ENCODE data around the gene ATRX.
"Not testable (repeated sequence)": the region's sequence is repeated elsewhere in the genome, so short reads cannot be mapped to it uniquely, and the experiment has no call there.

The ATRX gene

DNA sequence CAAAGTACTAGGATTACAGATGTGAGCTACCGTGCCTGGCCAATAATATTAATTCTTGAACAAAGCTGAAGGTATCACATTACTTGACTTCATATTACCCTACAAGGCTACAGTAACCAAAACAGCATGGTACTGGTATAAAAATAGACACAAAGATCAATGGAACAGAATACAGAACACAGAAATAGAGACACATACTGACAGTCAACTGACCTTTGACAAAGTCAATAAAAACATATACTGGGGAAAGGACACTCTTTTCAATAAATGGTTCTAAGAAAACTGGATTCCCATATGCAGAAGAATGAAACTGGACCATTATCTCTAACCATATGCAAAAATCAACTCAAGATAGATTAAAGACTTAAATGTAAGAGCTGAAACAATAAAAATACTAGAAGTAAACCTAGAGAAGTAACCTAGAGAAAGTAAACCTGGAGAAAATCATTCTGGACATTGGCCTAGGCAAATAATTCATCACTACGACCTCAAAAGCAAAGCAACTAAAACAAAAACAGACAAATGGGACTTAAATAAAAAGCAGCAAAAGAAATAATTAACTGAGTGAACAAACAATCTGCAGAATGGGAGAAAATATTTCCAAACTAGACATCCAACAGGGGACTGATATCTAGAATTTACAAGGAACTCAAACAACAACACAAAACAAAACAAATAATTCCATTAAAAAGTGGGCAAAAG, 182.2 kb downstream of the ATRX start:
- no peak for DNase-seq (ENCODE audit: low spot score)

DNA sequence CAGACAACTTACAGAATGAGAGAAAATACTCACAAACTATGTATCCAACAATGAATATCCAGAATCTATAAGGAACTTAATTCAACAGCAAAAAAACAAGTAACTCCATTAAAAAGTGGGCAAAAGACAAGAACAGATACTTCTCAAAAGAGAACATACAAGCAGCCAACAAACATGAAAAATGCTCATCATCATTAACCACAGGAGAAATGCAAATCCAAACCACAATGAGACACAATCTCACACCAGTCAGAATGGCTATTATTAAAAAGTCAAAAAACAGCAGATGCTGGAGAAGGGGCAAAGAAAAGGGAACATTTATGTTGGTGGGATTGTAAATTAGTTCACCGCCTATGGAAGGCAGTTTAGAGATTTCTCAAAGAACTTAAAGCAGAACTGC, 188.5 kb downstream of the ATRX start:
- no peak for DNase-seq (ENCODE audit: low spot score)

DNA sequence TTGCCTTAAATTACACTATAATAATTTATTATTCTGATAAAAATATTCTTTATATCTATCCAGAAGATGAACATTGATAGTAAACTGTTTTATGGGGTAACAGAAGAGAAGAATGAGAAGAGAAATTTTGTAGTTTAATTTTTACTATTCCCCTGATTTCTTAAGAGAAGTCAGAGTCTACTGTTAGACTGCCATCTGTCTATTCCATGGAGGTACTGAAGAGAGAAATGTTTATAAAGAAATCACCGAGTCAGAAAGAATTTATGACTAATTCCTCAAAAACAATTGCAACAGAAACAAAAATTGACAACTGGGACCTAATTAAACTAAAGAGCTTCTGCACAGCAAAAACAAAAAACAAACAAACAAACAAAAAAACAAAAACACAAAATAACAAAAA, 188.9 kb downstream of the ATRX start:
- peak; percentile 49 for DNase-seq (ENCODE audit: low spot score)

DNA sequence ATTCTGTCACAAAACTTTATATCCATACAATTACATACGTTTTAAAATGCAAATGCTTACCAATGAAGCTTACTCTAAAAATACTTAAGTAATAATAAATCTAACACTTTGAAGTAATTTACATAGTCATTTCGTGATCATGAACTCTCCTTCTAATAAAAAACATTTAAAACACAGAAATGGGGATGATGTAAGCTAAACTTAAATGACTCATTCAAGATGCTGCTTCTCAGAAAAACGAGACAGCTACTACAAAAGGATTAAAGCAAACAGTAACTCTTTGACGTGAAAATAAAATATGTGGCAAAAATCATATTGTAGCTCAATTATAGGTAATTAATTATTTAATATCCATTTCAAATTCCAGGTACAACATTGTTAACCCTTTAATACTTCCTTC, 190.2 kb downstream of the ATRX start:
- no peak for DNase-seq (ENCODE audit: low spot score)

DNA sequence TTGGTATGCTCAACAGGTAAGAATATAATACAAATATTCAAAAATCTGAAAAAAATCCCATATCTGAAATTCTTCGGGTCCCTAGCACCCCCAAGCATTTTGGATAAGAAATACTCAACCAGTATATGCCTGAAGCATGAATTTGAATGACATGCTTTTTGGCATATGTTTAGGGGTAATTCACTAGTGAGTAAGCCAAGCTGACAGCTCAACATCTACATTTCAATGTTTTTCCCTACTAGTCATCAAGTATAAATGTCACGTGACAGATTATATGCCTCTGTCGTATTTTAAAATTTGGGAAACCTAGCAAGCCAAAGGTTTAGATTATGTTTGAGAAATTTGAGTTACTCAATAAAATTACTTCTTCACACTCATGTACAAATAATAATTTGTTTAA, 213.7 kb downstream of the ATRX start:
- no peak for DNase-seq (ENCODE audit: low spot score)

DNA sequence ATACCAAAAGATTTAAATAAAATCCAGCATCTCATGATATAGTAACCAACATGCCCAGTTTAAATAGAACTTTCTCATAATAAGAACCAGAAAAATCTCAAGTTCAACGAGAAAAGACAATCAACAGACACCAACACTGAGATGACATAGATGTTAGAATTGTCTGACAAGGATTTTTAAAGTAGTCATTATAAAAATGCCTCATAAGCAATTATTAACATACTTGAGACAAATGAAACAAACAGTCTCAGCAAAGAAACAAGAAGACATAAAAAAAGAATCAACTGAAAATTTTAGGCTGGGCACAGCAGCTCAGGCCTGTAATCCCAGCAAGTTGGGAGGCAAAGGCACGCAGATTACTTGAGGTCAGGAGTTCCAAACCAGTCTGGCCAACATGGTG, 220.7 kb downstream of the ATRX start:
- no peak for DNase-seq (ENCODE audit: low spot score)

DNA sequence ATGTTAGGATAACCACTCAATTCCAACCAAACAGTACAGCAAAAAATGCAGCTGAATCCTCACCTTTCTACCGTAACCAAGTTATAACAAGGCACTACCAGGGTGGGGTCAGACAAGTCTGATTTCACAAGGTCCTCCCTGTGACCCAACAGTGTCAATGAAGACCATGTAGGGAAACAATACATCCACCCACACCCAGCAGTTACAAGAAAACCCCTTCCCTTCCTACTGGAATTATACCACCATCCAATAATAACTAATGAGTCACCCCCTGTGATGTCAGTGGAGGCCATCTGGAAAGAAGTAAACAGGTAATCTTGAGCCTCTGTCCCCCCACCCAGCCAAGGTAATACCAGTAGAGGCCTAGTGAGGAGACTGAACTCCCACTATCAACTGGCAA, 221.2 kb downstream of the ATRX start:
- no peak for DNase-seq (ENCODE audit: low spot score)

DNA sequence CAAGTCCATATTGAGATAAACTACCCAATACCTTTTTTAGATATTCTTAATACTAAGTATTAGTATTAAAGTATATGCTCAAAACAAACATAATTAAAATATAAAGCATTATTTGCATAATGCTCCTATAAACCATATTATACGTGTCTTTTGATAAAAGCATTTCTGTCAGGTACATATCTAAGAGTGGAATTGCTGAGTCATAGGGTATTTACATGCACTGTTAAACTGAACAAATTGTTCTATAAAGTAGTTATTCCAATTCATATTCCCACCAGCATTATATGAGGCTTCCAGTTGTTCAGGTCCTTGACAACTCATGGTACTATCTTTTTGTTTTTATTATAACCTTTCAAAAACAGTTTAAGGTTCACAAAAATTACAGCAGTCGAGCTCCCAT, 224.6 kb downstream of the ATRX start:
- DNase-seq (ENCODE audit: low spot score), result no peak

DNA sequence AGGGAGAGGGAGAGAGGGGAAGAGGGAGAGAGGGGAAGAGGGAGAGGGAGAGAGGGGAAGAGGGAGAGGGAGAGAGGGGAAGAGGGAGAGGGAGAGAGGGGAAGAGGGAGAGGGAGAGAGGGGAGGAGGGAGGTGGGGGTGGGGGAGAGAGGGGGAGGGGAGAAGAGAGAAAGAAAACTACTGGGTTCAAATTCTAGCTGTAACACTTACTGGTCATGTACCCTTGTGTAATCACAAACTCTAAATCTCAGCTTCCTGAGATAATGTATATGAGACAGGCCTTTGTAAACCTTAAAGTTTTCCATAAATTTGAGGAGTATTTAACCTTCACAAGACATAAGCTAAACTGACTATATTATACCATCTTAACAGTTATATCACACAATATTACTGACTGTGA, 229.7 kb downstream of the ATRX start:
- no peak for DNase-seq (ENCODE audit: low spot score)

DNA sequence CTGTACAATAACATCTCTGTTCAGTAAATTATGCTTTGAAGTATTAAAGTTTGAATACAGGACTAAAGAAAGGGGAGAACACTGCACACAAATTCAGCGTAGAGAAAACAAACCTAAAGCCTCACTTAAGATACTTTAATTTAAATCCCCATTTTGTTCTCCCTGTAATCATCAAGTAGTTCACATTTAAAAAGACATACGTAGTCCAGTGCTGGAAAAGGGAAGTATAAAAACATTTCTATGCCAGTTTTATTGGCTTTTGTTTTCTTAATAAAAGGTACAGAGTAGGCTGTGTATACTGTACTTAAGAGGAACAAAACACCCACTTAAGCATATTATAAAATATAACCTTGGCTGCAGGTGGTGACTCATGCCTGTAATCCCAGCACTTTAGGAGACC, 237.3 kb downstream of the ATRX start:
- DNase-seq (ENCODE audit: low spot score), result no peak

DNA sequence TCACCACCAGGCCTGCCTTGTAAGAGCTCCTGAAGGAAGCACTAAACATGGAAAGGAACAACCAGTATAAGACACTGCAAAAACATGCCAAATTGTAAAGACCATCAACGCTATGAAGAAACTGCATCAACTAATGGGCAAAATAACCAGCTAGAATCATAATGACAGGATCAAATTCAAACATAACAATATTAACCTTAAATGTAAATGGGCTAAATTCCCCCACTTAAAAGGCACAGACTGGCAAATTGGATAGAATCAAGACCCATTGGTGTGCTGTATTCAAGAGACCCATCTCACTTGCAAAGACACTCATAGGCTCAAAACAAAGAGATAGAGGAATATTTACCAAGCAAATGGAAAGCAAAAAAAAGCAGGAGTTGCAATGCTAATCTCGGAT, 246.2 kb downstream of the ATRX start:
- not testable (repeated sequence) for DNase-seq (ENCODE audit: low spot score)

DNA sequence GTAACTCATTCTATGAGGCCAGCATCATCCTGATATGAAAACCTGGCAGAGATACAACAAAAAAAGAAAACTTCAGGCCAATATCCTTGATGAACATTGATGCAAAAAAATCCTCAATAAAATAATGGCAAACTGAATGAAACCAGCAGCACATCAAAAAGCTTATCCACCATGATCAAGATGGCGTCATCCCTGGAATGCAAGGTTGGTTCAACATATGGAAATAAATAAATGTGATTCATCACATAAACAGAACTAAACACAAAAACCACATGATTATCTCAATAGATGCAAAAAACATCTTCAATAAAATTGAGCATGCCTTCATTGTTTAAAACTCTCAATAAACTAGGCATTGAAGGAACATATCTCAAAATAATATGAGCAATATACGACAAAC, 254.8 kb downstream of the ATRX start:
- not testable (repeated sequence) for DNase-seq (ENCODE audit: low spot score)

DNA sequence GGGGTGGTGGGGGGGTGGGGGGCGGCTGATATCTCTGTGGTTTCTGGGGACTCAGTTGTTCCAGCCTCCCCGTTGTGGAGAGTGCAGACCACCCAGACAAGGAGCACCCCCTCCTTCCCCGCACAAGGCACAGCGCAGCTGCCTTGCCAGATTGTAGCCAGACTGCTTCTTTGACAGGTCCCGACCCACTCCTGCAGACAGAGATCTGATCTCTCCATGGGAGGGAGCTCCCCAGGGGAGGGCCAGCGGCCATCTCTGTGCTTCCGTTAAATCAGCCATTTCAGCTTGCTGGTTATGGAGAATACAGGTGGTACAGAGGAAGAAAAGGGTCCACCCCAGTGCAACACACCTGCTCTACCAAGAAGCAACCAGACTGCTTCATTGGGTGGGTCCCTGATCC, 258.0 kb downstream of the ATRX start:
- DNase-seq (ENCODE audit: low spot score), result no peak

DNA sequence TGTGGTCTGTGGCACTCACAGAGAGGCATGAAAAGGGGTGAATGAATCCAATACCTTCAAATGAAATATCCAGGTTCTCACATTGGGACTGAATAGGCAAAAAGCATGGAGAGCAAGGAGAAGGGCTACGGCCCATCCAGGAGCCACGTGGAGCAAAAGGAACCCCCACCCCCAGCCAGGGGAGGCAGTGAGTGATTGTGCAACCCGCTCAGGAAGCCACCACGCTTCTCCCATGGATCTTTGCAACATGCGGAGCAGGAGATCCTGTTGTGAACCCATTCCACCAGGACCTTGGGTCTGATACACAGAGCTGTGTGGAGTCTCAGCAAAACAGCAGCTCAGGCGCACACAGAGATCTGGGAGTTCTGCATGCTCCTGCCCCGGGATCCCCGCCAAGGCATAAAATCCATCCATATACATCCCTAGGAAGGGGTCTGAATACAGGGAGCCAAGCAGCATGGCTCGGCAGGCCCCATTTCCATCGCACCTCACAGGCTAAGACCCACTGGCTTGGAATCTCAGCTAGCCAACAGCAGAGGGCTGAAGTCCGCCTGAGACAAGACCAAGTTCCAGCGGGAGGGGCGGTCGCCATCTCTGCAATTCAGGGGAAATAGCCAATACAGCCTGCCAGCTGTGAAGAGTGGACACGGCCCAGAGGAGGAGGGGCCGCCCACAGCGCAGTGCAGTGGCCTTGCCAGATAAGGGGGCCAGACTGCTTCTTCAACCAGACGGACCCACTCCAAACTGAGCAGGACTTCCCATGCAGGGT, 258.6 kb downstream of the ATRX start:
- DNase-seq (ENCODE audit: low spot score), result no peak

DNA sequence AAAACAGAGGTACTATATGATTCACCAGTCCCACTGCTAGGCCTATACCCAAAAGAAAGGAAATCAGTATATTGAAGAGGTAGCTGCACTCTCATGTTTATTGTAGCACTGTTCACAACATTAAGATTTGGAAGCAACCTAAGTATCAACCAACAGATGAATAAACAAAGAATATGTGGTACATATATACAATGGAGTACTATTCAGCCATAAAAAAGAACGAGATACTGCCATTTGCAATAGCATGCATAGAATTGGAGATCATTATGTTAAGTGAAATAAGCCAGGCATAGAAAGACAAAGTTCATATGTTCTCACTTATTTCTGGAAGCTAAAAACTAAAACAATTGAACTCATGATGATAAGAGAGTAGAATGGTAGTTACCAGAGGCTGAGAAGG, 266.3 kb downstream of the ATRX start:
- DNase-seq (ENCODE audit: low spot score), result no peak

DNA sequence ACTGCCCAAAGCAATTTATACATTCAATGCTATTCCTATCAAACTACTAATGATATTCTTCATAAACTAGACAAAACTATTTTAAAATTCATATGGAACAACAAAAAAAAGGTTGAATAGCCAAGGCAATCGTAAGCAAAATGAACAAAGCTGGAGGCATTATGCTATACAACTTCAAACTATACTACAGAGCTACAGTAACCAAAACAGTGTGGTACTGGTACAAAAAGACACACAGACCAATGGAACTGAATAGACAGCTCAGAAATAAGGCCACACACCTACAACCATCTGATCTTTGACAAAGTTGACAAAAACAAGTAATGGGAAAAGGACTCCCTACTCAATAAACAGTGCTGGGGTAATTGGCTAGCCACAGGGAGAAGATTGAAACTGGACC, 271.8 kb downstream of the ATRX start:
- no peak for DNase-seq (ENCODE audit: low spot score)

DNA sequence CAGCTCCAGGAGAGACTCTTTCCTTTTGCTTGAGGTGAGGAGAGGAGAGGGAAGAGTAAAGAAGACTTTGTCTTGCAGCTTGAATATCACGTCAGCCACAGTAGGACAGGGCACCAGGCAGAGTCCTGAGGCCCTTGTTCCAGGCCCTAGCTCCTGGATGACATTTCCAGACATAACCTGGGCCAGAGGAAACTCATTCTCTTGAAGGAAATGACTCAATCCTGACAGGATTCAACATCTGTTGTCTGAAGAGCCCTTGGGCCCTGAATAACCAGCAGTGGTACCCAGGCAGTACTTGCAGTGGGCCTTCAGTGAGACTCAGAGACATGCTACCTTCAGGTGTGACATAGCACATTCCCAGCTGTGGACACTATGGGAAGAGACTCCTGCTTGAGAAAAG, 276.0 kb downstream of the ATRX start:
- peak; percentile 61 for DNase-seq (ENCODE audit: low spot score)

DNA sequence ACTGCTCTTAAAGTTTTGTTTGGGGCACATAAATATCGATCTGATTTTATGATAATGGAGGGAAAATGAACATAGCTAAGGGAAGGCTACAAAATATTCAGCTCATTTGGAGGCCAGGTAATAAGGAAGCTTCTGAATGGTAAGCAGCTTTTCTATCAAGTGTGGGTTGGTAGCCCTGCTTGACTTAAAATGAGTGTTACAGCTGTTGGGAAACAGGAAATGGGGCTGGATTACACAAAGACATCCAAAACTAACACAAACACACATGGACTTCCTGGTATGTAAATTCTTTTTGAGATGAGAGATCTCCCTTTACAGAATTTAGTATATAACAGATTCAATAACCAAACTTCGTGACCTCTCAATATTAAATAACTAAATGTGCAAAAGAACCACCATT, 280.8 kb downstream of the ATRX start:
- DNase-seq (ENCODE audit: low spot score), result no peak

DNA sequence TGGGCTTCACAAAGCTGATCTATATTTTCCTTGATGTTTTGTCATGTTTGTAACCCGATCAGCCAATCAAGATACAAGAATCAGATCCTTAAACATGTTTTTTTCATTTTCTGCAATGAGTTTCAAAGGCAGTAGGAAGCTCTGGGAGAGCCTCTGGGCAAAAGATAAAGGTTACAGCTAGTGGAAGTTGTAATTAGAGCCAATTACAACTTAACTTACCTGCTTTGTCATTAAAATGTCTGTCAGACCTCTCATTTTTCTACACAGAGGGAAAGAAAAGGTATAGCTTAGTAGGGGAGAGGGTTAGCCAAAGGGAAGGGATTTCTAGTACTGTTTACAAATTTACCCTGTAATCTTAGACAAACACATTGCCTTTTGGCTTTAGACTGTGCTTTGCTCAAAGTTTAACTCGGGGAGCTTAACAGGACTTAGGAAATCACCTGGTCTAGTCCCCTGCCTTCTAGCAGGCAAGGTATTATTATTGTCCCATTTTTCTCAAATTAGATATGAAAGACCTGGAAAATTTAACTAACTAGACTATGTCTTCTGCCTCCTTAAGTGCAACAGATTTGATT, 283.0 kb downstream of the ATRX start:
- no peak for DNase-seq (ENCODE audit: low spot score)

DNA sequence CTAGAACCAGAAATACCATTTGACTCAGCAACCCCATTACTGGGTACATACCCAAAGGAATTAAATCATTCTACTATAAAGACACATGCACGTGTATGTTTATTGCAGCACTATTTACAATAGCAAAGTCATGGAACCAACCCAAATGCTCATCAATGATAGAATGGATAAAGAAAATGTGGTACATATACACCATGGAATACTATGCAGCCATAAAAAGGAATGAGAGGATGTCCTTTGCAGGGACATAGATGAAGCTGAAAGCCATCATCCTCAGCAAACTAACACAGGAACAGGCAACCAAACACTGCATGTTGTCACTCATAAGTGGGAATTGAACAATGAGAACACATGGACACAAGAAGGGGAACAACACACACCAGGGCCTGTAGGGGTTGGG, 285.9 kb downstream of the ATRX start:
- not testable (repeated sequence) for DNase-seq (ENCODE audit: low spot score)

DNA sequence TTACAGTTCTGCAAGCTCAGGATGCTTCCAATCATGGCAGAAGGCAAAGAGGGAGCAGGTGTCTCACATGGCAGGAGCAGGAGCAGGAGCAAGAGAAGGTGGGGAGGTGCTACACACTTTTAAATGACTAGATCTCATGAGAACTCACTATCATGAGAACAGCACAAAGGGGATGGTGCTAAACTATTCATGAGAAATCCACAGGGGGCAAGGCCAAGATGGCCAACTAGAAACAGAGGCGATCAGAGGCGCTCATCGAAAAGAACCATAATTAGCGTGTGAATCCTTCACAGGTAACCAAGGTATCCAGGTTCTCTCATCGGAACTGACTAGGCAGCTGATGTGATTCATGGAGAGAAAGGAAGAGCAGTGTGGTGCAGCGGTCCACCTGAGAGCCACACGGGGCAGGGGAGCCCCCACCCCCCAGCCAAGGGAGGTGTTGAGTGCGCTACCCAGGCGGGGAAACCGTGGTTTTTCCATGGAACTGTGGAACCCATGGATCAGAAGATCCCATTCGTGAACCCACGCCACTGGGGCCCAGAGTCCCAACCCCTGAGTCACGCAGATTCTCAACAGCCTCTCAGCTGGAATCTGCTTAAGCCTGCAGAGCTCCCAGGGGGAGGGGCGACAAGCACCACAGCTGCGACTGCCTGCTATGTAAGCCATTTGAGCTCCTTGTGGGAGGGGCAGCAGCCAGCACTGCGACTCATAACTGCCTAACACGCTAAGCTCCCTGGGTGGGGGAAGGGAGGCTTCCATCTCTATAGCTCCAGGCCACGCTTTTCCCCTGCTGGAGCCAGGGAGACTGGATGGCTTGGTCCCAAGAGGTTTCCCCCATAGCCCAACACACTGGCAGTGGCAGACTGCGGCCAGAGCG, 292.1 kb downstream of the ATRX start:
- no peak for DNase-seq (ENCODE audit: low spot score)

DNA sequence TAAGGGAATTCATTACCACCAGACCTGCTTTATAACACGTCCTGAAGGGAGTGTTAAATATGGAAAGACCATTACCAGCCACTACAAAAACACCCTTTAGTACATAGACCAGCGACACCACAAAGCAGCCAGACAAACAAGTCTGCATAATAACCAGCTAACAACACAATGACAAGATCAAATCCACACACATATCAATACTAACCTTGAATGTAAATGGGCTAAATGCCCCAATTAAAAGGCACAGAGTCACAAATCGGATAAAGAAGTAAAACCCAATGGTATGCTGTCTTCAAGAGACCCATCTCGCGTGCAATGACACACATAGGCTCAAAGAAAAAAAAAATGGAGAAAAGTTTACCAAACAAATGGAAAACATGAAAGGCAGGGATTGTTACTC, 302.0 kb downstream of the ATRX start:
- DNase-seq (ENCODE audit: low spot score), result no peak

DNA sequence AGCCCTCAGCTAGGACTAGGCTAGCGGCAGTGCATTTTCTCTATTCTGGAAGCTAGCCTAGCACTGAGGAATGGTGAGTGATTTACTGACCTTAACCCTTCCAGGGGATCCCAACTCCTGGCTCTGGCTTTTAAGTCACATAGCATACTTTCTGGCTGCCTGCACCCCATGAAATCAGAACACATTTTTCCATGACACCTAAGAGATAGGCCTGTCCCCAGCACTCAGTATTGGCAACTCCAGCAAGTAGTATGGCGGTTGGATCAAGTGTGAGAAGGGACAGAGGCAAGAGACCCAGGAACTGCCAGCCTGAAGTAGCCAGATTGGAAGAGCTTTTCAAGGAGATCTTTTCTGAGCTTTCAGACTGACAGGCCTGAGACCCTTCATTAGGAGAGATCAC, 330.6 kb downstream of the ATRX start:
- no peak for DNase-seq (ENCODE audit: low spot score)
